ENCODE measurements around the gene CCDC30. TPM values are rescaled to one million over a fixed set of nuclear protein-coding genes. Genes with fewer than 3 reads are reported as not detected.

Gene CCDC30
- total RNA-seq, 2 donors from 2014 or later, result 3.0 to 4.9 TPM

GRCh38 chr1:42533101-42533863 is 70.2 kb downstream of the CCDC30 start:
- TF ChIP-seq CTCF (IDR thresholded peaks at IDR 0.05), result no peak
- Histone ChIP-seq H3K36me3 (no peaks in the 10 kb centered on the region), H3K9me3 (no peaks in the 10 kb centered on the region), H3K4me3 (no peak overlapping the region), H3K27me3 (replicated peaks; ENCODE audit: insufficient read depth) (no peaks in the 10 kb centered on the region), H3K27ac (no peak overlapping the region), H3K4me1 (ENCODE audit: control insufficient read depth in 1 of 2, low read depth in 2 of 2) (no peaks in the 10 kb centered on the region)
- no peak for ATAC-seq (ENCODE audit: insufficient number of reproducible peaks, low FRiP score, low read depth)
- no peak for DNase-seq (ENCODE audit: low spot score)

- ATAC-seq (ENCODE audit: insufficient number of reproducible peaks, low FRiP score, low read depth), result no peak
Measured at GRCh38 chr1:42541104-42541503, 78.0 kb downstream of the CCDC30 start.

GRCh38 chr1:42551180-42551579 is 88.1 kb downstream of the CCDC30 start:
- no peaks in the 10 kb centered on the region for H3K9me3 ChIP-seq
- no peak for DNase-seq (ENCODE audit: low spot score)
- no peaks in the 10 kb centered on the region for H3K4me1 ChIP-seq (ENCODE audit: control insufficient read depth in 1 of 2, low read depth in 2 of 2)

More at GRCh38 chr1:42541104-42541503, 78.0 kb downstream of the CCDC30 start:
- Histone ChIP-seq H3K27ac (no peak overlapping the region), H3K4me3 (no peak overlapping the region), H3K27me3 (replicated peaks; ENCODE audit: insufficient read depth) (no peaks in the 10 kb centered on the region), H3K36me3 (no peaks in the 10 kb centered on the region), H3K9me3 (no peaks in the 10 kb centered on the region), H3K4me1 (ENCODE audit: control insufficient read depth in 1 of 2, low read depth in 2 of 2) (no peaks in the 10 kb centered on the region)
- no peak for TF ChIP-seq CTCF (IDR thresholded peaks at IDR 0.05)
- no peak for DNase-seq (ENCODE audit: low spot score)

GRCh38 chr1:42551590-42551989 is 88.5 kb downstream of the CCDC30 start:
- H3K27me3 ChIP-seq (replicated peaks; ENCODE audit: insufficient read depth), result no peaks in the 10 kb centered on the region

More at GRCh38 chr1:42551180-42551579, 88.1 kb downstream of the CCDC30 start:
- H3K4me3 ChIP-seq, result no peak overlapping the region
- H3K27ac ChIP-seq, result no peak overlapping the region
- no peaks in the 10 kb centered on the region for H3K27me3 ChIP-seq (replicated peaks; ENCODE audit: insufficient read depth)
- H3K36me3 ChIP-seq, result no peaks in the 10 kb centered on the region
- TF ChIP-seq CTCF (IDR thresholded peaks at IDR 0.05), result no peak
- no peak for ATAC-seq (ENCODE audit: insufficient number of reproducible peaks, low FRiP score, low read depth)

GRCh38 chr1:42552636-42553035 is 89.5 kb downstream of the CCDC30 start:
- H3K36me3 ChIP-seq, result no peaks in the 10 kb centered on the region
- TF ChIP-seq CTCF (IDR thresholded peaks at IDR 0.05), result no peak
- DNase-seq (ENCODE audit: low spot score) (no peak), ATAC-seq (ENCODE audit: insufficient number of reproducible peaks, low FRiP score, low read depth) (no peak)
- no peak overlapping the region for H3K27ac ChIP-seq
- no peak overlapping the region for H3K4me3 ChIP-seq
- no peaks in the 10 kb centered on the region for H3K27me3 ChIP-seq (replicated peaks; ENCODE audit: insufficient read depth)
- H3K9me3 ChIP-seq, result no peaks in the 10 kb centered on the region
- no peaks in the 10 kb centered on the region for H3K4me1 ChIP-seq (ENCODE audit: control insufficient read depth in 1 of 2, low read depth in 2 of 2)

More at GRCh38 chr1:42551590-42551989, 88.5 kb downstream of the CCDC30 start:
- H3K36me3 ChIP-seq, result no peaks in the 10 kb centered on the region
- H3K9me3 ChIP-seq, result no peaks in the 10 kb centered on the region
- no peak overlapping the region for H3K27ac ChIP-seq
- DNase-seq (ENCODE audit: low spot score) (no peak), ATAC-seq (ENCODE audit: insufficient number of reproducible peaks, low FRiP score, low read depth) (no peak)
- H3K4me1 ChIP-seq (ENCODE audit: control insufficient read depth in 1 of 2, low read depth in 2 of 2), result no peaks in the 10 kb centered on the region
- H3K4me3 ChIP-seq, result no peak overlapping the region
- TF ChIP-seq CTCF (IDR thresholded peaks at IDR 0.05), result no peak
